GM19043 (cell line): Measurements from ENCODE around the gene GLIS1.

Experiments
- ATAC-seq: cut with Tn5 transposase; IDR thresholded peaks from one replicate; pipeline ENCODE4 v1.9.1; 2021; ENCODE audit warnings: low read depth; ENCODE audit not compliant: unreplicated experiment

Gene GLIS1

DNA sequence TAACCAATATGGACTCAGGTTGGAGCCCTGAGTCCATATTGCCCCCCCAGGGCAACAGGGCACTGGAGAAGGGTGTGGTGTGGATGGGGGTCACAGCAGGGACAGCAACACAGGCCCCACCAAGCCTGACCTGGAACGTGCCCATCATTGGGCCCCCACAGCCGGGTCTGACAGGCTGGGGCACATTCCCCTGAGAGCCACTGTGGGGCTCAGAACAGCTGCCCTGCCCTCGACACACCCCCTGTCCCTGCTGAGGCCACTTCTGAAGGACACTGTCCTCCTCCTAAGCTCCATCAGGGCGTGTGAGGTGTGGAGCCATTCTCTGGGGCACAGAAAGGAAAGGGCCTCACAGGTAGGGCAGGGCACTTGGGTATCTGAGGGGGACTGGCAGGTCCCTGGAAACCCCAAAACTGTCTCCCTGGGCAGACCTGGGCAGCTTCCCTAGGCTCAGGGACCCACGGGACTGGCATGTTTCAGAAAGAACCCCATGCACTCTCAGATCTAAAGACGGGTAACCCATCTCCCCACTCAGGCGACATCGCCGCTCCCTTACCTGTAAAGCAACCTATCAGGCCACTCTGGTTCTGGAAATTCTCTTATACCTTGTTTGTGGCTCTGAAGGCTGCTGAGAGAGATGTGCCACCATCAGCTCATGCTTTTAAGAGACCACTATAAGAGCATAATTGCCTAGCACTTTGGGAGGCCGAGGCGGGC, 184.2 kb downstream of the GLIS1 start:
- no peak for ATAC-seq

GRCh38 chr1:53553734-53554509, 185.0 kb downstream of the GLIS1 start:
- no peak for ATAC-seq

DNA sequence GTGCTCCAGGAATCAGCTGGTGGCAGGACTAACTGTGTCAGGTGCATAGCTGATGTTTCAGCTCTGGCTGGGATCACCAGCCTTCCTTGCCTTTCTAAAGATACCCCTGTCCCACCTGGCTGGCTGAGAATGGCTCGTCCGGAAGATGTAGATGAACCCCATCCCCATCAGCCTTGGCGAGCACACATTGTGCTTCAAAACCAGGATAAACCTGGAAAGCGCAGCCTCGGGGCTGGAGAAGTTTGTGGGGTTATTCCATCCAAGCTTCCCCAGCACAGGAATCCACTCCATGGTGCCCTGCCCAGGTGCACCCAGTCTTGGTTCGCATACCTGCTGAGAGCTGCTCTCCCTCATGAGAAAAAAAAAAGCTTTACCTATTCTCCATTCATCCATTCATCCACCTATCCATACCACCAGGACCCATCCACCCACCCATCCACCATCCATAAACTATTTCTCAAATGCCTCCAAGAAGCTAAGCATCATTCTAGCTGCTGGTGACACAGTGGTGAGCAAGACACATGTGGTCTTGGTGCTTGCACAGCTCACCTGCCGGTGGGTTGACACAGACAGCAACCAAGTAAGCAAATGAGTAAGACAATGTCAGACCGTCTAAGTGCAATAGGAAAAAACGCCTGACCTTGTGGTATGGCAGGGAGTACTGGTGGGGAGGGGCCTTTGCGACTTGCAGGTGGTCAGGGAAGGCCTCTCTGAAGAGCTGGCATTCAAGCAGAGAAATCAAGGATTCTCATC, 185.8 kb downstream of the GLIS1 start:
- no peak for ATAC-seq

DNA sequence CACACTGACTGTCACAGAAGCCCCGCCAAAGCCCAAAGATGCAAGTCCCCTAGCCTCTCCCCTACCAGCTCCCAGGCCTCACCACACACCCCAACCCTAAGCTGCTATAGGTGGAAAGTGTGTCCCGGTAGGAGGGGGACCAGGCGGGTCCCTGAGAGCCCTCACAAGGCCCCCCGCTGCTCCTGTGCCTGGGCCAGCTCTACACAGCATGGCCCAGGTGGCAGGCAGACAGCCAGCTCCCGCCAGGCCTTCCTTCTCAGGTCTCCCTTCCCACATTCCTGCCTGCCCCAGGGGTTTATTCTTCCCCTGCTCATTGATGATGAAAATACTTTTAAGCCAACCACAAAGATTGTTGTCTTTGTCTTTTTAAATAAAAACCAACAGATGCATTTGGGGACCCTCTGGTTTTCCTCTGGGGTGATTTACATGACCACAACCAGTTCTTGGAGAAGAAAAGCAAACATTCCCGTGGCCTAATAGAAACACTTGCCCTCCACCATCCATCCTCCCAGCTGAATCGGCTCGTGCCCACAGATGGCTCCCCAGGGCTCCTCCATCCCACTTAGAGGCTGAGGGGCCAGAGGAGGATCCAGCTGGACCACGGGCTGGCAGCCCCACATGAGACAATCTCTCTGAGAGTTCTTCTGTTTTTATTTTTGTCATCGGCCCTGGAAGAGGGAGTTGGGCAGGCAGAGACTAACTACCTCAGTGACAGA, 186.7 kb downstream of the GLIS1 start:
- no peak for ATAC-seq

GRCh38 chr1:53551428-53551995, 187.5 kb downstream of the GLIS1 start:
- no peak for ATAC-seq

DNA sequence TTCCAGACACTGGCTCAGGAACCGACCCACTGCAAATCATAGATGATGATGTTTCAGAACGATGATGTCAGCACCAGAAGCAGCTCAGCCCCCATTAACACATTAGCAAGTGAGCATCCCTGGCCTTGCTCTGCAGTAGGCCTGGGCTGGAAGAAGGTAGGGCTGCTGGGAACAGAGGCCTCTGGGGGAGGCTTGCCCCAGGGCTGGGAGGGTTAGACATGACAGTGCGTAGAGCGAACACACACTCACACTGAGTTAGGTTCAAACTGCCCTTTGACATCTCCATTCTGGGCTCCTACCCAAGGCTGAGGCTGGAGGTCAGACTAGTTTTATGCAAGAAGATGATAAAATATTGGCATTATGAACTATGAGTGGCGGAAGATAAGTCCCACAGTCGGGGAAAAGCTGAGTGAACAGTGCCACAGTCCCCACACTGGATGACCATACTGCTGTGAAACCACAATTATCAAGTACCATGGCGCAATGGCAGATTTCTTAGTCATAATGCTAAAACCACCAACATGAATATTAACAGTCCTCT, 188.7 kb downstream of the GLIS1 start:
- ATAC-seq: no peak

- ATAC-seq: no peak
Measured at GRCh38 chr1:53549781-53550180, 189.2 kb downstream of the GLIS1 start.

- no peak for ATAC-seq
Measured at GRCh38 chr1:53549287-53549686, 189.7 kb downstream of the GLIS1 start.

GRCh38 chr1:53548031-53548491, 190.9 kb downstream of the GLIS1 start:
- no peak for ATAC-seq

DNA sequence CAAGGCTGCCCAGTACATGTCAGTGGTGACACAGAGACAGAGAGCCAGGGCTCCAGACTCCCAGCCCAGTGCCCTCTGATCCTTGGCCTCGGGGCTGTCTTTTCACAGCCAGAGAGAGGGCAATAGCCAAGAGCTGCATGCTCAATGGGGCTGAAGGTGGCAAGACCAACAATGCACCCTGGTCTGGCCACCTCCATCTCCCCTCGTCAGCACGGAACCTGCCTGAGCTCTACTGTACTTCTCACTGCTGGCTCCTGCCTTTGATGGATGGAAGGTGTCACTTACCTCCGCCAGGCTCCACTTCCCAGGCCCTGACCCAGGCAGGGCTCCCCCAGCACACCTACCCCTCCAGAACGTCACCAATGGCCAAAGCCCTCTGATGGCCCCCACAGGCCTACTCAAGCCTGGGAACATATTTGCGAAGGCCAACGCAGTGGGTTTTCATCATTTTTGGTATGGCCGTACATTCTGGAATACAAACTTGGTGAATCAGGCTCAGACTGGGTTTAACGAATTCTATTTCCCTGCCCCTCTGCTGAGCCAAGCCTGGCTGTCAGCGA, 191.7 kb downstream of the GLIS1 start:
- ATAC-seq: no peak

DNA sequence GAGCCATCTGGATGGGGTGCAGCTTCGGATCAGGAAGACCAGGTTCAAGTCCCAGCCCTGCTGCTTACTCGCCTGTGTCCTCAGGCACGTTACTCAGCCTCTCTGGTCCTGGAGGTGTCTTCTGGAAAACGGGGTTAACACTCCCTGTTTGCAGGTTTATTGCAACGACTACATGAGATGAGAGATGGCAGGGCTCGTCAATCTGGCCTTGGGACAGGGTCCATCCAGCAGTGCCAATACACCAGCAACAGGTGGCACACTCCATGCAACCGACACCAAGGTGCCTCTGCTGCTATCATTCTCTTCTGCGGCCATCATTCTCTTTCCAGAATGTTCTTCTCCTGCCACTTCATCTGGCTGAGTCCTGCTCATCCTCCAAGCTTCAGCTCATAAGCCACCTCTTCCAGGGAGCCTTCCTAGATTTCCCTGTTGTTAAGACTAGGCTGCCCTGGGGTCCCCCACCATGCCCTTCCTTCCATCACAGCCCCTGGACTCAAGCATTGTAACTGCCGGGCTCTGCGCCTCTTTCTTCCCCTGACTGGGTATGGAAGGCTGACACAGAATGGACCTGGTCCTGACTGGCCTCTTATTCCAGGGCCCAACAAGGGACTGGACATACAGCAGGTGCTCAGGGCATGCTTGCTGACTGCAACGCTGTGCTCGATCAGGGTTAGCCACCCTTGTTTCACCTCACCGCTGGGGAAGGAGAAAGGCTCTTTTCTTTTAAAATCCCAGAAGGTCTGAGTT, 192.4 kb downstream of the GLIS1 start:
- no peak for ATAC-seq

DNA sequence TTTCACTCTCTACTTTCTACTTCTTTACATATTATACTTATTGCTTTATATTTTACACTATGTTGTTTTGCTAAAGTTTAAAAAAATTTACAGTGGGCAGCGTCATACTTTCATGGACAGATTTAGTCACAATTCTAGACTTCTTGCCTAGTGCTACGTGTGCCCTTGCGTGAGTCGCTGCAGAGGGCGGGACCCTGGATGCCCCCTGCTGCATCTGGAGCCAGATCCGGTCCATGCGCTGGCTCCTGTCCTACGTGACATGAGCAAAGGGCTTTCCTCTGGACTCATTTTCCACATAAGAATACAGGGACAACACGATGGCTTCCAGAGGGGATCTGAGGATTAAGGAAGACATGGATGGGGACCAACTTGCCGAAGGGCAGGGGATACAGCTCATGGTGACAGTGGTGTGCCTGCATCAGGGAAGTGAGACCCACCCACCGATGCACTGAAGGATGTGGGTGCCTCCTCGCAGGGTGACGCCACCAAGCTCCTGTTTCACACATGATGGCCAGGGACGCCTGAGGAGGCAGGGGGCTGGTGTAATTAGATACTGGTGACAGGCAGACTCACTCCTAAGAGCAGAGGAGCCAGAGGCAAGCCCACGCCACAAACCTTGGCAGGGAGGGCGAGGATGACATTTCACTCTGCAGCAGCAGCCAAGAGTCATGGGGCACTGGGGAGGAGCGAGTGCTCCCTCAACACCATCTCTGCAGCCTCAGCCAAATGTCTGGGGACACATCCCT, 193.1 kb downstream of the GLIS1 start:
- ATAC-seq: no peak

- no peak for ATAC-seq
Measured at GRCh38 chr1:53544728-53545515, 194.0 kb downstream of the GLIS1 start.

GRCh38 chr1:53543778-53544695, 194.9 kb downstream of the GLIS1 start:
- no peak for ATAC-seq

DNA sequence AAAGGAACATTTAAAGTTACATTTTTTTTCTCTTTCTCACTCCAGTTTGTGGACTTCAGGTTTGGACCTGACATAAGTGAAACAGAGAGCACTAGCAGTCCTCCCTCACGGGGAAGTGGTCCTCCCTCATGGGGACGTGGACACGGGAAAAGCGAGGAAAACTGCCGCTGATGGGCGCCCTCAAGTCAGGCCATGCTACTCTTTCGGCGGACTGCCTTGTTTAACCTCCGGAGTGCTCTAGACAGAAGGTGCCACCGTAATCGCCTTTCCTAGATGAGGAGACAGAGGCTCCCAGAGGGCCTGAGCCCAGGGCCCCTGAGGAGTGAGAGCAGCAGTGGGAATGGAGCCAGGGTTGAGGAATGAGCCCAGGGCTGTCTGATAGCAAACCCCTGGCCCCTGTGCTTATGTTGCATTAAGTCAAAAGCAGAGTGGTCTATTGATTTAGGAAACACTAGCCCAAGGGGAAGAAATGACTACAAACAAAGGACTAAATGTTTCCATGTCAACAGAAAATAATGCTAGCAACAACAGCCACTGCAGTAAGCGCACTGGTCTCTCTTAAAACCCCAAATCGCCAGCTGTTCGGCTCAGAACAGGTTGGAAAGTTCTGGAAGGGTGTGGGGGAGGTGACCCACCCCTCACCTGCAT, 195.7 kb downstream of the GLIS1 start:
- no peak for ATAC-seq

DNA sequence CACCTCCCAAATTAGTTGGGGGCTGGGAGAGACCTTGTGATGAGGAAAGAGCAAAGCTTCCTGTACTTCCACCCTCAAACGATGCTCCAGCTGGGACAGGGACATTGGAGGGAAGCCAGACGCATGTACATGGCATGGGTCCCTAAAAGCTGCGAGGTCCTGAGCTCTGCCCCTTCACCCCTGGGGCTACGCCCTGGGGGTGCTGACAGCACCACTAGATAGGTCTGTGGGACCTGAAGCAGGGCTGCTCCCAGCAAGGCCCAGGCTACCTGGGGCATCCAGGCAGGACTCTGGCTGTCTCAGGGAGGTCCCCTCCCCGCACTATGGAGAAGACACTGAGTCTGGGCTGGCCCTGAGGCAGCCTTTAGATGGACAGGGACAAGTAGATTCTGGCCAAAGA, 196.4 kb downstream of the GLIS1 start:
- no peak for ATAC-seq
